Endothelial cell of umbilical vein (primary cell): ENCODE measurements around the gene KIF1C. TPM values are rescaled to one million over a fixed set of nuclear protein-coding genes. Genes with fewer than 3 reads are reported as not detected.

ENCODE experiments used
- BruUV-seq: library from RNA; stranded (reverse); fragments of 400-500 nt; replicated peaks from 2 replicates; lab custom pipeline; 2021; lab: Mats Ljungman, UMichigan
- CTCF ChIA-PET: fragments of 300-600, 350-600 bp; sonication (Branson Sonifier 250); formaldehyde crosslinking; loops from one replicate; lab custom pipeline; 2021; ENCODE audit warnings: antibody characterized with exemption, inconsistent platforms; lab: Charles Lee
- POLR2A ChIA-PET: fragments of 300-600, 350-600 bp; sonication (Branson Sonifier 250); formaldehyde crosslinking; loops from one replicate; lab custom pipeline; 2021; ENCODE audit warnings: antibody characterized with exemption, inconsistent platforms; lab: Charles Lee
- DNase-seq: peaks from one replicate; pipeline ENCODE4 v3.0.0-alpha.2; 2011; ENCODE audit warnings: low read depth, low spot score
- FAIRE-seq: peaks from 2 replicates; lab custom pipeline; 2011; peaks lifted over from hg19 to GRCh38; lab: Jason Lieb, UNC
- H2AFZ ChIP-seq: 2 replicates; pipeline ENCODE4 v1.6.0; 2012; ENCODE audit warnings: low read depth, low read length, control low read depth, inconsistent platforms
- H3K27ac ChIP-seq: 2 replicates; pipeline ENCODE4 v1.5.1; 2011; ENCODE audit warnings: low read depth, mild to moderate bottlenecking, control low read depth, low read length, moderate library complexity; ENCODE audit not compliant: insufficient read depth
- H3K27me3 ChIP-seq, 2 experiments: 2 replicates each; pipeline versions ENCODE4 v1.6.0 to v1.6.1; 2011; ENCODE audit warnings: low read length in 2 of 2, mixed read lengths in 1 of 2; ENCODE audit not compliant: control insufficient read depth in 2 of 2, insufficient read depth in 2 of 2
- H3K36me3 ChIP-seq, 2 experiments: 2 replicates in 1 of 2; 3 replicates in 1 of 2; pipeline ENCODE4 v1.5.1; 2011; ENCODE audit warnings: low read length in 2 of 2, mild to moderate bottlenecking in 1 of 2, moderate library complexity in 1 of 2; ENCODE audit not compliant: control insufficient read depth in 2 of 2, insufficient read depth in 2 of 2; ENCODE audit errors: extremely low read depth in 1 of 2
- H3K4me1 ChIP-seq: 3 replicates; pipeline ENCODE4 v1.5.1; 2011; ENCODE audit warnings: mild to moderate bottlenecking, low read length; ENCODE audit not compliant: control insufficient read depth, insufficient read depth; ENCODE audit errors: extremely low read depth
- H3K4me2 ChIP-seq: 2 replicates; pipeline ENCODE4 v1.6.1; 2011; ENCODE audit warnings: low read length, control low read depth, mixed read lengths; ENCODE audit not compliant: insufficient read depth
- H3K4me3 ChIP-seq, 3 experiments: fragments of 200-600 bp in 1 of 3; sonication (generic), shearing (Covaris generic) in 1 of 3; replicated peaks in 1 of 3; 2 replicates each; pipeline ENCODE4 v1.5.1; 2011 to 2016; ENCODE audit warnings: control low read depth in 3 of 3, low read length in 3 of 3, mild to moderate bottlenecking in 2 of 3, inconsistent platforms in 1 of 3, low read depth in 1 of 3, moderate library complexity in 1 of 3; ENCODE audit not compliant: insufficient read depth in 1 of 3
- H3K79me2 ChIP-seq: 2 replicates; pipeline ENCODE4 v1.6.0; 2012; ENCODE audit warnings: low read length, inconsistent platforms; ENCODE audit not compliant: control insufficient read depth, insufficient read depth
- H3K9ac ChIP-seq: replicated peaks from 2 replicates; pipeline ENCODE3; 2011; ENCODE audit warnings: low read length, control low read depth; ENCODE audit not compliant: insufficient read depth; ENCODE audit errors: extremely low read depth
- H3K9me1 ChIP-seq: replicated peaks from 3 replicates; pipeline ENCODE4 v1.6.0; 2011; ENCODE audit warnings: mild to moderate bottlenecking, low read length; ENCODE audit not compliant: control insufficient read depth, insufficient read depth; ENCODE audit errors: extremely low read depth
- H3K9me3 ChIP-seq: replicated peaks from 2 replicates; pipeline ENCODE4 v1.5.1; 2012; ENCODE audit warnings: low read length, inconsistent platforms; ENCODE audit not compliant: control insufficient read depth, insufficient read depth
- H4K20me1 ChIP-seq: replicated peaks from 2 replicates; pipeline ENCODE3; 2011; ENCODE audit warnings: mild to moderate bottlenecking, low read length; ENCODE audit not compliant: control insufficient read depth, insufficient read depth; ENCODE audit errors: extremely low read depth
- CTCF ChIP-seq, 2 donors: IDR thresholded peaks; 1 replicate in 1 of 2; 2 replicates in 1 of 2; pipeline ENCODE4 v1.5.1; 2011; ENCODE audit warnings: low read length in 2 of 2, mild to moderate bottlenecking in 2 of 2, moderate library complexity in 2 of 2, control low read depth in 1 of 2, inconsistent platforms in 1 of 2, low read depth in 1 of 2; ENCODE audit not compliant: insufficient read depth in 1 of 2; ENCODE audit errors: extremely low read depth in 1 of 2
- EZH2 ChIP-seq: IDR thresholded peaks from 2 replicates; pipeline ENCODE4 v1.6.1; 2012; ENCODE audit warnings: borderline replicate concordance, low read depth, mild to moderate bottlenecking, moderate library complexity, low read length, inconsistent platforms; ENCODE audit not compliant: severe bottlenecking
- FOS ChIP-seq: IDR thresholded peaks from 2 replicates; pipeline ENCODE4 v1.6.1; 2011; ENCODE audit warnings: mild to moderate bottlenecking, low read length, moderate library complexity, borderline replicate concordance; ENCODE audit not compliant: insufficient read depth
- GATA2 ChIP-seq: IDR thresholded peaks from 2 replicates; pipeline ENCODE4 v1.7.0; 2011; ENCODE audit warnings: low read depth, mild to moderate bottlenecking, moderate library complexity, mixed read lengths, low read length; ENCODE audit not compliant: insufficient read length, insufficient read depth
- MYC ChIP-seq: IDR thresholded peaks from one replicate; pipeline ENCODE4 v1.6.1; 2011; ENCODE audit warnings: mild to moderate bottlenecking, low read depth, low read length
- POLR2A ChIP-seq: IDR thresholded peaks from 2 replicates; pipeline ENCODE4 v1.6.1; 2012; ENCODE audit warnings: low read depth, mild to moderate bottlenecking, control low read depth, low read length
- POLR2AphosphoS5 ChIP-seq: IDR thresholded peaks from 2 replicates; pipeline ENCODE4 v1.6.1; 2012; ENCODE audit warnings: low read depth, mild to moderate bottlenecking, control low read depth, low read length, moderate library complexity; ENCODE audit not compliant: insufficient read depth
- dilution Hi-C: fragments of 300-500 bp; cut with MboI; formaldehyde crosslinking; loops from one replicate; pipeline ENCODE4 v1.15.0; 2019; ENCODE audit warnings: low sequenced_read_pairs; ENCODE audit not compliant: extremely low pct_ligation_motif_present
- intact Hi-C: fragments of 100-400 bp; cut with micrococcal nuclease; formaldehyde crosslinking; loops from one replicate; pipeline ENCODE4 v1.10.0; 2022
- polyA plus RNA-seq, 4 experiments: library from polyadenylated mRNA; depleted of rRNA in 3 of 4; stranded (reverse) in 3 of 4; unstranded in 1 of 4; fragments of >200 nt; gene quantifications; 2 replicates each; pipeline versions ENCODE4 v1.2.1 to v1.2.3, GENCODE V29; 2011 to 2012; ENCODE audit warnings: missing spikeins in 1 of 4
- total RNA-seq: library from RNA; stranded (reverse); gene quantifications from 2 replicates; pipeline ENCODE4 v1.2.3, GENCODE V29; 2021
- TF ChIP-seq, protein P1 (sequence below): IDR thresholded peaks from 2 replicates; pipeline ENCODE4 v1.6.1; 2011; ENCODE audit not compliant: insufficient read depth, insufficient read length

The KIF1C gene
- total and polyA plus RNA-seq, 2 donors (not counting 3 experiments of a cell fraction or from before 2014, with no cell fraction given), result 33.6 to 171 TPM

DNA sequence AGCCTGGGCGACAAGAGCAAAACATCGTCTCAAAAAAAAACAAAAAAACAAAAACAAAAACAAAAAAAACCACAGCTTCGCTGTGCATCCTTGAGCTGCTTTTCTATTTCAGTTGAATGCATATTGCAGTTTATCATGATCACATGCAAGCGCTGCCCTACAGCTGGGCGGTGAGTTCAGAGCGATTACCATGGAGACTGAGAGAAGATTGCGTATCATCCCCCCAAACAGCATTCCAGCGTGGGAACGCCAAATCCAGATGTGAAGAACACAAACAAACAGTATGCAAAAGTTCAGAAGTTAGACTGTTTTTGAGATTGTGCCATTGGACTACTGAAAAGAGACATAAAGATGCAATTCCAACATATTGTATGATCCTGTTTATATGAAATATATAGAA is 52.5 kb downstream of the KIF1C start:
- no peak overlapping the region for H3K9ac ChIP-seq
- peaks cover 6% of the 10 kb centered on the region for H3K4me1 ChIP-seq
- CTCF ChIA-PET, result interaction anchor here (0.9 to 2.2 kb wide), 3 partner anchors 12 to 78 kb away, joined by 3 to 9 read pairs (median 4); no protein-coding TSS in a partner anchor
- H3K27me3 ChIP-seq, result no peaks in the 10 kb centered on the region
- H3K79me2 ChIP-seq, result no peaks in the 10 kb centered on the region
- dilution Hi-C loops, result no loop called here
- H3K4me3 ChIP-seq, result no peak overlapping the region
- FAIRE-seq, result no peak
- TF ChIP-seq POLR2AphosphoS5 (no peak), MYC (no peak), POLR2A (no peak), FOS (no peak), EZH2 (no peak), GATA2 (no peak)
- TF ChIP-seq, protein P1, sequence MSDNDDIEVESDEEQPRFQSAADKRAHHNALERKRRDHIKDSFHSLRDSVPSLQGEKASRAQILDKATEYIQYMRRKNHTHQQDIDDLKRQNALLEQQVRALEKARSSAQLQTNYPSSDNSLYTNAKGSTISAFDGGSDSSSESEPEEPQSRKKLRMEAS, result no peak
- H3K9me3 ChIP-seq, result no peaks in the 10 kb centered on the region
- no peak overlapping the region for H2AFZ ChIP-seq
- H3K4me2 ChIP-seq, result no peak overlapping the region
- H3K36me3 ChIP-seq, result no peaks in the 10 kb centered on the region
- POLR2A ChIA-PET, result no interaction called here
- no peaks in the 10 kb centered on the region for H4K20me1 ChIP-seq
- H3K9me1 ChIP-seq, result no peaks in the 10 kb centered on the region
- DNase-seq, result no peak
- intact Hi-C loops, result no loop called here
- BruUV-seq, result no TSS peak
- H3K27ac ChIP-seq, result no peak overlapping the region

GRCh38 chr17:5055543-5055942 is 57.8 kb downstream of the KIF1C start:
- H3K4me2 ChIP-seq, result no peak overlapping the region
- no peak overlapping the region for H3K27ac ChIP-seq
- H3K9me3 ChIP-seq, result no peaks in the 10 kb centered on the region
- dilution Hi-C loops, result no loop called here
- H3K4me1 ChIP-seq, result no peaks in the 10 kb centered on the region
- DNase-seq (no peak), FAIRE-seq (no peak)
- no peaks in the 10 kb centered on the region for H3K27me3 ChIP-seq
- H3K36me3 ChIP-seq, result no peaks in the 10 kb centered on the region
- H3K9ac ChIP-seq, result no peak overlapping the region
- POLR2A ChIA-PET, result interaction anchor here (0.7 kb wide), 1 partner anchor 228 kb away, joined by 5 read pairs; no protein-coding TSS in a partner anchor
- H3K4me3 ChIP-seq, result no peak overlapping the region
- no peak overlapping the region for H2AFZ ChIP-seq
- BruUV-seq, result no TSS peak
- TF ChIP-seq CTCF (IDR thresholded peaks at IDR 0.05; ENCODE audit: extremely low read depth in 1 of 2, insufficient read depth in 1 of 2, low read depth in 1 of 2, low read length in 2 of 2), result no peak
- CTCF ChIA-PET, result interaction anchor here (1.4 to 1.9 kb wide), 2 partner anchors 10 to 147 kb away, joined by 3 to 6 read pairs; no protein-coding TSS in a partner anchor
- intact Hi-C loops, result no loop called here
- H3K9me1 ChIP-seq, result no peaks in the 10 kb centered on the region
- no peaks in the 10 kb centered on the region for H3K79me2 ChIP-seq
- no peaks in the 10 kb centered on the region for H4K20me1 ChIP-seq
